CD14-positive monocyte (primary cell): ENCODE data around the gene MRLN. TPM values are rescaled to one million over a fixed set of nuclear protein-coding genes. Genes with fewer than 3 reads are reported as not detected.
A peak's percentile ranks its signal among the peaks of the same experiment; 100 is the strongest.

Source experiments
- DNase-seq, 3 donors: peaks; one replicate each; pipeline ENCODE4 v3.0.0-alpha.2; 2011 to 2022
- H2AFZ ChIP-seq: 2 replicates; pipeline ENCODE4 v1.6.0; 2012; ENCODE audit warnings: mild to moderate bottlenecking, low read depth, low read length, inconsistent platforms; ENCODE audit not compliant: insufficient read depth, poor library complexity, severe bottlenecking
- H3K27ac ChIP-seq, 2 donors: 1 replicate in 1 of 2; 2 replicates in 1 of 2; pipeline ENCODE4 v1.5.1; 2012 to 2013; ENCODE audit warnings: low read length in 2 of 2, control low read depth in 1 of 2, inconsistent platforms in 1 of 2, low read depth in 1 of 2, mild to moderate bottlenecking in 1 of 2
- H3K27me3 ChIP-seq, 2 donors: one replicate each; pipeline versions ENCODE4 v1.6.0 to v1.6.1; 2011 to 2013; ENCODE audit warnings: low read length in 2 of 2; ENCODE audit not compliant: control insufficient read depth in 2 of 2, insufficient read depth in 2 of 2
- H3K36me3 ChIP-seq, 2 donors: replicated peaks in 1 of 2; 1 replicate in 1 of 2; 2 replicates in 1 of 2; pipeline versions ENCODE4 v1.5.1 to v1.6.1; 2012 to 2013; ENCODE audit warnings: low read length in 2 of 2, control low read depth in 1 of 2, inconsistent platforms in 1 of 2, mild to moderate bottlenecking in 1 of 2; ENCODE audit not compliant: insufficient read depth in 2 of 2, control insufficient read depth in 1 of 2
- H3K4me1 ChIP-seq, 2 donors: 1 replicate in 1 of 2; 2 replicates in 1 of 2; pipeline versions ENCODE4 v1.5.1 to v1.6.1; 2012 to 2013; ENCODE audit warnings: low read length in 2 of 2, control low read depth in 1 of 2, inconsistent platforms in 1 of 2, mild to moderate bottlenecking in 1 of 2, moderate library complexity in 1 of 2; ENCODE audit not compliant: insufficient read depth in 2 of 2, control insufficient read depth in 1 of 2
- H3K4me2 ChIP-seq: replicated peaks from 2 replicates; pipeline ENCODE3; 2012; ENCODE audit warnings: low read length, moderate library complexity, mild to moderate bottlenecking; ENCODE audit not compliant: poor library complexity, severe bottlenecking; ENCODE audit errors: extremely low read depth
- H3K4me3 ChIP-seq, 3 experiments: fragments of 200-600 bp in 1 of 3; sonication (generic) in 1 of 3; replicated peaks in 1 of 3; 1 replicate in 2 of 3; 2 replicates in 1 of 3; pipeline ENCODE4 v1.5.1; 2011 to 2013; ENCODE audit warnings: low read length in 3 of 3, mild to moderate bottlenecking in 3 of 3, control low read depth in 2 of 3, low read depth in 2 of 3, inconsistent platforms in 1 of 3, moderate library complexity in 1 of 3
- H3K79me2 ChIP-seq: 2 replicates; pipeline ENCODE4 v1.6.0; 2012; ENCODE audit warnings: mild to moderate bottlenecking, control low read depth, inconsistent platforms, low read length, moderate library complexity; ENCODE audit not compliant: insufficient read depth
- H3K9ac ChIP-seq: 2 replicates; pipeline ENCODE4 v1.6.0; 2017; ENCODE audit warnings: low read length, mild to moderate bottlenecking; ENCODE audit not compliant: insufficient read depth, poor library complexity, severe bottlenecking
- H3K9me3 ChIP-seq, 2 donors: replicated peaks in 1 of 2; 1 replicate in 1 of 2; 2 replicates in 1 of 2; pipeline versions ENCODE4 v1.5.1 to v1.6.1; 2012 to 2013; ENCODE audit warnings: low read length in 2 of 2, control low read depth in 1 of 2; ENCODE audit not compliant: control insufficient read depth in 1 of 2, insufficient read depth in 1 of 2
- H4K20me1 ChIP-seq: 2 replicates; pipeline ENCODE4 v1.6.0; 2012; ENCODE audit warnings: mild to moderate bottlenecking, low read length, control low read depth, moderate library complexity; ENCODE audit not compliant: insufficient read depth
- H3K27ac Mint-ChIP-seq, 7 donors: one replicate each; pipeline ENCODE4 v1.8.0; 2020; ENCODE audit warnings: mild to moderate bottlenecking in 7 of 7, mixed read lengths in 7 of 7, moderate library complexity in 6 of 7, inconsistent platforms in 2 of 7
- H3K27me3 Mint-ChIP-seq, 3 donors: one replicate each; pipeline ENCODE4 v1.8.0; 2021 to 2022; ENCODE audit warnings: low read depth in 3 of 3, mild to moderate bottlenecking in 3 of 3, mixed read lengths in 3 of 3, moderate library complexity in 3 of 3, inconsistent platforms in 1 of 3
- H3K36me3 Mint-ChIP-seq, 2 donors: one replicate each; pipeline ENCODE4 v1.8.0; 2020; ENCODE audit warnings: mixed read lengths in 2 of 2, inconsistent platforms in 1 of 2, mild to moderate bottlenecking in 1 of 2
- H3K4me1 Mint-ChIP-seq: one replicate; pipeline ENCODE4 v1.8.0; 2020; ENCODE audit warnings: mild to moderate bottlenecking, mixed read lengths
- H3K4me3 Mint-ChIP-seq, 2 donors: one replicate each; pipeline ENCODE4 v1.8.0; 2020; ENCODE audit warnings: mild to moderate bottlenecking in 2 of 2, mixed read lengths in 2 of 2, moderate library complexity in 1 of 2
- H3K9me3 Mint-ChIP-seq, 7 donors: one replicate each; pipeline ENCODE4 v1.8.0; 2020 to 2022; ENCODE audit warnings: mixed read lengths in 7 of 7, mild to moderate bottlenecking in 6 of 7, moderate library complexity in 6 of 7, inconsistent platforms in 2 of 7
- whole genome bisulfite sequencing: methylation state at CpG from one replicate; pipeline ENCODE4 v1.1.5; 2013; ENCODE audit warnings: missing lambda C conversion rate; ENCODE audit not compliant: insufficient coverage; 5-methylcytosine and 5-hydroxymethylcytosine counted together
- intact Hi-C, 2 donors: fragments of 100-400 bp; cut with micrococcal nuclease; formaldehyde crosslinking; loops; one replicate each; pipeline versions ENCODE4 v1.15.0 to v1.15.1; 2023
- polyA plus RNA-seq, 3 donors: library from polyadenylated mRNA; depleted of rRNA in 1 of 3; unstranded in 2 of 3; stranded (reverse) in 1 of 3; fragments of 300-500 nt in 2 of 3; fragments of >200 nt in 1 of 3; fragmentation: Illumina TruSeq in 2 of 3; gene quantifications; 1 replicate in 2 of 3; 2 replicates in 1 of 3; pipeline ENCODE4 v1.2.3, GENCODE V29; 2012 to 2021
- TF ChIP-seq, protein P1 (sequence below): fragments of 200-600 bp; IDR thresholded peaks from one replicate; pipeline ENCODE4 v1.8.0; 2022; ENCODE audit warnings: antibody characterized with exemption, mild to moderate bottlenecking

Gene MRLN
- polyA plus RNA-seq, 3 donors, result not detected

DNA sequence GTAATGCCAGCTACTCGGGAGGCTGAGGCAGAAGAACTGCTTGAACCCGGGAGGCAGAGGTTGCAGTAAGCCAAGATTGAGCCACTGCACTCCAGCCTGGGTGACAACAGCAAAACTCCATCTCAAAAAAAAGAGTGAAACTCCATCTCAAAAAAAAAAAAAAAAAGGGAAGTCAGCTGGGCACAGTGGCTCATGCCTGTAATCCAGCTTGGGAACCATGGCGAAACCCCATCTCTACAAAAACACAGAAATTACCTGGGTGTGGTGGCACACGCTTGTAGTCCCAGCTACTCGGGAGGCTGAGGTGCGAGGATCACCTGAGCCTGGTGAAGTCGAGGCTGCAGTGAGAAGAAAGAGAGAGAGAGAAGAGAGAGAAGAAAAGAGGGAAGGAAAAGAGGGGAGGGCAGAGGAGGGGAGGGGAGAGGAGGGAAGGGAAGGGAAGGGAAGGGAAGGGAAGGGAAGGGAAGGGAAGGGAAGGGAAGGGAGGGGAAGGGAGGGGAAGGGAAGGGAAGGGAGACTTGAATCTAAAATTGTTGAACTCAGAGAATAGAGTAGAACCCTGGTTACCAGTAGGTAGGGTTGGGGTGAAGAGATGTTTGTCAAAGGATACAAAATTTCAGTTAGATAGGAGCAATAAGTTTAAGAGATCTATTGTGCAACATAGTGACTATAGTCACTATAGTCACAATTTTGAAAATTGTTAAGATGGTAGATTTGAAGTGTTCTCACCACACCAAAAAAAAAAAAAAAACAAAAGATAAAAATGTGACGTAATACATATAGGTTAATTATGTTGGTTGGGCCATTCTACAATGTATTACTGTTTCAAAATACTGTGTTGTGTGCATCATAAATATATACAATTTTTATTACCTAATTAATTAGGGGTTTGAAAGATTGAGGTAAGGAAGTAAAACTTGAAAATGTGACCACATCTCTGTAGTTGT, 46.1 kb downstream of the MRLN start:
- intact Hi-C loops, result no loop called here
- Histone ChIP-seq H3K4me3 (no peak overlapping the region), H3K4me1 (peaks cover 5 to 17% of the 10 kb centered on the region in 2 donors), H3K27me3 (peaks cover 35 to 46% of the 10 kb centered on the region in 2 donors), H2AFZ (no peak overlapping the region), H3K27ac (no peak overlapping the region), H4K20me1 (no peaks in the 10 kb centered on the region), H3K79me2 (no peaks in the 10 kb centered on the region), H3K9me3 (peaks cover 0 to 8% of the 10 kb centered on the region in 2 donors), H3K36me3 (no peaks in the 10 kb centered on the region), H3K9ac (no peak overlapping the region), H3K4me2 (no peak overlapping the region)
- 72% methylated on average over 4 of the region's 8 CpGs for WGBS
- DNase-seq, result no peak
- H3K9me3 Mint-ChIP-seq, result peaks cover 0 to 6% (median 0%) of the 10 kb centered on the region in 7 donors
- H3K4me1 Mint-ChIP-seq, result peaks cover 7% of the 10 kb centered on the region
- peaks cover 37 to 51% (median 40%) of the 10 kb centered on the region in 3 donors for H3K27me3 Mint-ChIP-seq
- no peaks in the 10 kb centered on the region for H3K36me3 Mint-ChIP-seq
- H3K27ac Mint-ChIP-seq, result no peak overlapping the region
- no peak overlapping the region for H3K4me3 Mint-ChIP-seq
- TF ChIP-seq, protein P1, sequence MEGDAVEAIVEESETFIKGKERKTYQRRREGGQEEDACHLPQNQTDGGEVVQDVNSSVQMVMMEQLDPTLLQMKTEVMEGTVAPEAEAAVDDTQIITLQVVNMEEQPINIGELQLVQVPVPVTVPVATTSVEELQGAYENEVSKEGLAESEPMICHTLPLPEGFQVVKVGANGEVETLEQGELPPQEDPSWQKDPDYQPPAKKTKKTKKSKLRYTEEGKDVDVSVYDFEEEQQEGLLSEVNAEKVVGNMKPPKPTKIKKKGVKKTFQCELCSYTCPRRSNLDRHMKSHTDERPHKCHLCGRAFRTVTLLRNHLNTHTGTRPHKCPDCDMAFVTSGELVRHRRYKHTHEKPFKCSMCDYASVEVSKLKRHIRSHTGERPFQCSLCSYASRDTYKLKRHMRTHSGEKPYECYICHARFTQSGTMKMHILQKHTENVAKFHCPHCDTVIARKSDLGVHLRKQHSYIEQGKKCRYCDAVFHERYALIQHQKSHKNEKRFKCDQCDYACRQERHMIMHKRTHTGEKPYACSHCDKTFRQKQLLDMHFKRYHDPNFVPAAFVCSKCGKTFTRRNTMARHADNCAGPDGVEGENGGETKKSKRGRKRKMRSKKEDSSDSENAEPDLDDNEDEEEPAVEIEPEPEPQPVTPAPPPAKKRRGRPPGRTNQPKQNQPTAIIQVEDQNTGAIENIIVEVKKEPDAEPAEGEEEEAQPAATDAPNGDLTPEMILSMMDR, result no peak

DNA sequence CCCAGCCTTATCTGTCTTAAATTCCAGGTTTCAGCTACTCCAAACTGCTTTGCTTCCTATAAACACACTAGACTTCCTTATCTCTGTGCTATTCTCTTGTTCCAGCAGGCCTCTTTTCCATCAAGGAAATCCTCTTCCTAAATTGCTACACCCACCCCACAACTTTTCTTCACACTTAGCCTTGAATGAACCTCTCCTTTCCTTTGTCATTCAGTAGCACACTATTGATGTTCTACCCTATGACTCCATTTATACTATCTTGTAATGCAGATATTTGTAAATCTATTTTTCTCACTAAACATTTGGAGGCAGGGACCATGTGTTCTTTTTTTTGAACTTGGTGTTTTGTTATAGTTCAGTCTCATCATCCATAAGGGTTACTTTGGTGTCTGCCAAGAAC, 47.3 kb downstream of the MRLN start:
- Histone ChIP-seq H3K27ac (no peak overlapping the region), H4K20me1 (no peaks in the 10 kb centered on the region), H3K79me2 (no peaks in the 10 kb centered on the region), H3K9me3 (peaks cover 0 to 8% of the 10 kb centered on the region in 2 donors), H3K4me2 (no peak overlapping the region), H3K36me3 (no peaks in the 10 kb centered on the region), H3K9ac (no peak overlapping the region), H3K4me3 (no peak overlapping the region), H2AFZ (no peak overlapping the region), H3K27me3 (peaks cover 25 to 34% of the 10 kb centered on the region in 2 donors), H3K4me1 (peaks cover 5 to 17% of the 10 kb centered on the region in 2 donors)
- intact Hi-C loops, result no loop called here
- TF ChIP-seq, protein P1, result no peak
- Mint-ChIP-seq H3K27ac (peak overlapping the region in 1 of 7 donors; percentile 51), H3K4me1 (peaks cover 7% of the 10 kb centered on the region), H3K27me3 (peaks cover 25 to 39% (median 32%) of the 10 kb centered on the region in 3 donors), H3K9me3 (peaks cover 0 to 6% (median 0%) of the 10 kb centered on the region in 7 donors), H3K36me3 (no peaks in the 10 kb centered on the region), H3K4me3 (no peak overlapping the region)
- no peak for DNase-seq
